Measurements from ENCODE around the gene HBQ1.

- TF ChIP-seq CTCF (conservative IDR thresholded peaks at IDR 0.05; ENCODE audit: low read depth, low read length) (no peak), EZH2 (IDR thresholded peaks at IDR 0.05; ENCODE audit: low read length, unreplicated experiment) (no peak)
Observed at GRCh38 chr16:160691-161190, 19.5 kb upstream of the HBQ1 start.
